ENCODE measurements around the gene BAD.

DNA sequence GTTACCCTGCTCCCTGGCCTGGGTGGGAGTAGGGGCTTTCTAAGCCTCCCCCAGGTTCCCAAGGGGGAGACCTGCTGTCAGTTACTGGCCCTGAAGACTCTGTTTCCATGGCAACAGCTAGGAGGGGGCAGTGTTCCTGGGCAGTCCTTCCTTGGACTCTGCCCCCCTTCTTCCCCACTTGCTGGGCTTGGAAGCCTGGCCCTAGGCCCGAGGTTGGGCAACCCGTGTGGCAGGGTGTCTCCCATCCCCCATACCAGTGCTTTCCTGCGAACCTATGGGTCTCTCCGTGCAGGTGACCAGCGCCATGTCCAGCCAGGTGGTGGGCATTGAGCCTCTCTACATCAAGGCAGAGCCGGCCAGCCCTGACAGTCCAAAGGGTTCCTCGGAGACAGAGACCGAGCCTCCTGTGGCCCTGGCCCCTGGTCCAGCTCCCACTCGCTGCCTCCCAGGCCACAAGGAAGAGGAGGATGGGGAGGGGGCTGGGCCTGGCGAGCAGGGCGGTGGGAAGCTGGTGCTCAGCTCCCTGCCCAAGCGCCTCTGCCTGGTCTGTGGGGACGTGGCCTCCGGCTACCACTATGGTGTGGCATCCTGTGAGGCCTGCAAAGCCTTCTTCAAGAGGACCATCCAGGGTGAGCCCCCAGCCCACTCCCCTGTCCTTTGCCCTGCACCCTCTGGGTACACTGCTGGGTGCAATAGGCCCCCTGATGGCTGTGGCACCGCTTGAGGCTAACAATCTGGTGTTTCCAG lies 22.6 kb upstream of the BAD start:
- TF ChIP-seq, protein P1, sequence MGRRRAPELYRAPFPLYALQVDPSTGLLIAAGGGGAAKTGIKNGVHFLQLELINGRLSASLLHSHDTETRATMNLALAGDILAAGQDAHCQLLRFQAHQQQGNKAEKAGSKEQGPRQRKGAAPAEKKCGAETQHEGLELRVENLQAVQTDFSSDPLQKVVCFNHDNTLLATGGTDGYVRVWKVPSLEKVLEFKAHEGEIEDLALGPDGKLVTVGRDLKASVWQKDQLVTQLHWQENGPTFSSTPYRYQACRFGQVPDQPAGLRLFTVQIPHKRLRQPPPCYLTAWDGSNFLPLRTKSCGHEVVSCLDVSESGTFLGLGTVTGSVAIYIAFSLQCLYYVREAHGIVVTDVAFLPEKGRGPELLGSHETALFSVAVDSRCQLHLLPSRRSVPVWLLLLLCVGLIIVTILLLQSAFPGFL (CRISPR knock-in tag; IDR thresholded peaks at IDR 0.05), result no peak
- TF ChIP-seq, protein P2, sequence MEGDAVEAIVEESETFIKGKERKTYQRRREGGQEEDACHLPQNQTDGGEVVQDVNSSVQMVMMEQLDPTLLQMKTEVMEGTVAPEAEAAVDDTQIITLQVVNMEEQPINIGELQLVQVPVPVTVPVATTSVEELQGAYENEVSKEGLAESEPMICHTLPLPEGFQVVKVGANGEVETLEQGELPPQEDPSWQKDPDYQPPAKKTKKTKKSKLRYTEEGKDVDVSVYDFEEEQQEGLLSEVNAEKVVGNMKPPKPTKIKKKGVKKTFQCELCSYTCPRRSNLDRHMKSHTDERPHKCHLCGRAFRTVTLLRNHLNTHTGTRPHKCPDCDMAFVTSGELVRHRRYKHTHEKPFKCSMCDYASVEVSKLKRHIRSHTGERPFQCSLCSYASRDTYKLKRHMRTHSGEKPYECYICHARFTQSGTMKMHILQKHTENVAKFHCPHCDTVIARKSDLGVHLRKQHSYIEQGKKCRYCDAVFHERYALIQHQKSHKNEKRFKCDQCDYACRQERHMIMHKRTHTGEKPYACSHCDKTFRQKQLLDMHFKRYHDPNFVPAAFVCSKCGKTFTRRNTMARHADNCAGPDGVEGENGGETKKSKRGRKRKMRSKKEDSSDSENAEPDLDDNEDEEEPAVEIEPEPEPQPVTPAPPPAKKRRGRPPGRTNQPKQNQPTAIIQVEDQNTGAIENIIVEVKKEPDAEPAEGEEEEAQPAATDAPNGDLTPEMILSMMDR (CRISPR knock-in tag; IDR thresholded peaks at IDR 0.05), result peak; percentile 23; the same call in 1 of the 2 replicates
- no peak for TF ChIP-seq TCF12 (IDR thresholded peaks at IDR 0.05)
- peak; percentile 65; the same call in 1 of the 2 replicates for TF ChIP-seq TCF12 (CRISPR knock-in tag; IDR thresholded peaks at IDR 0.05)
- no peak for TF ChIP-seq CCAR2 (optimal IDR thresholded peaks at IDR 0.05; ENCODE audit: low read depth, low read length)
- TF ChIP-seq CEBPB (IDR thresholded peaks at IDR 0.05; ENCODE audit: borderline replicate concordance, low read depth, low read length), result peak; percentile 91
- no peak; the same call in 1 of the 2 replicates for TF ChIP-seq ZBTB7A (CRISPR knock-in tag; IDR thresholded peaks at IDR 0.05)
- TF ChIP-seq ZNF138 (CRISPR knock-in tag; IDR thresholded peaks at IDR 0.05; ENCODE audit: low read depth), result no peak
- TF ChIP-seq RARG (CRISPR knock-in tag; IDR thresholded peaks at IDR 0.05; ENCODE audit: low read depth), result no peak
- no peak for TF ChIP-seq ZFP90 (CRISPR knock-in tag; IDR thresholded peaks at IDR 0.05; ENCODE audit: borderline replicate concordance)
- TF ChIP-seq MXI1 (IDR thresholded peaks at IDR 0.05; ENCODE audit: borderline replicate concordance, low read depth, low read length), result peak; percentile 29; the same call in 1 of the 3 replicates
- TF ChIP-seq, protein P3, sequence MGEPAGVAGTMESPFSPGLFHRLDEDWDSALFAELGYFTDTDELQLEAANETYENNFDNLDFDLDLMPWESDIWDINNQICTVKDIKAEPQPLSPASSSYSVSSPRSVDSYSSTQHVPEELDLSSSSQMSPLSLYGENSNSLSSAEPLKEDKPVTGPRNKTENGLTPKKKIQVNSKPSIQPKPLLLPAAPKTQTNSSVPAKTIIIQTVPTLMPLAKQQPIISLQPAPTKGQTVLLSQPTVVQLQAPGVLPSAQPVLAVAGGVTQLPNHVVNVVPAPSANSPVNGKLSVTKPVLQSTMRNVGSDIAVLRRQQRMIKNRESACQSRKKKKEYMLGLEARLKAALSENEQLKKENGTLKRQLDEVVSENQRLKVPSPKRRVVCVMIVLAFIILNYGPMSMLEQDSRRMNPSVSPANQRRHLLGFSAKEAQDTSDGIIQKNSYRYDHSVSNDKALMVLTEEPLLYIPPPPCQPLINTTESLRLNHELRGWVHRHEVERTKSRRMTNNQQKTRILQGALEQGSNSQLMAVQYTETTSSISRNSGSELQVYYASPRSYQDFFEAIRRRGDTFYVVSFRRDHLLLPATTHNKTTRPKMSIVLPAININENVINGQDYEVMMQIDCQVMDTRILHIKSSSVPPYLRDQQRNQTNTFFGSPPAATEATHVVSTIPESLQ (CRISPR knock-in tag; conservative IDR thresholded peaks at IDR 0.05), result no peak
- no peak for TF ChIP-seq ZNF446 (CRISPR knock-in tag; IDR thresholded peaks at IDR 0.05)
- TF ChIP-seq EZH2 (conservative IDR thresholded peaks at IDR 0.05; ENCODE audit: low read depth, low read length), result no peak
